ENCODE data around the gene CENPC. TPM values are rescaled to one million over a fixed set of nuclear protein-coding genes. Genes with fewer than 3 reads are reported as not detected.
"Not testable (repeated sequence)": the region's sequence is repeated elsewhere in the genome, so short reads cannot be mapped to it uniquely, and the experiment has no call there.

The CENPC gene
- total RNA-seq, 1 donor from 2014 or later = 26.4 TPM

DNA sequence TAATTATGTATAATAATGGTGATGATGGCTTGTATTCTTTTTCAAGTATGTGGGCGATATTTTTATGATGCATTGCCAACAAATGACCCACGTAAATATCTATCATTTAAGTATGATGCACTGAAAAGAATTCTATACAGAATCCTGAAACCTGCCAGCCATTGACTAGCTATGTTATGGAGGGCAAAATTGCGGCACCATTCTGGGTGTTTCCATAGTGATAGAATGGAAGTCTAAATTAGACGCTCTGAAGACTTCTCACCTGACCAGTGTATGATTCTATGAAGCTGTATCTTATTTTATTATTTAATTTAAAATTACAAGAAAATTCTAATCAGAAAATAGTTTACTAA lies 677 bp upstream of the CENPC start:
- Mint-ChIP-seq H3K4me3 (ENCODE audit: low read depth) (peak overlapping the region; percentile 87), H3K9me3 (ENCODE audit: low read depth) (no peaks in the 10 kb centered on the region), H3K27me3 (no peaks in the 10 kb centered on the region), H3K27ac (no peak overlapping the region), H3K36me3 (ENCODE audit: insufficient read depth) (peaks cover 3% of the 10 kb centered on the region), H3K4me1 (ENCODE audit: low read depth) (peaks cover 9% of the 10 kb centered on the region)
- DNase-seq (ENCODE audit: low spot score, unreplicated experiment) = no peak
- TF ChIP-seq, protein P1, sequence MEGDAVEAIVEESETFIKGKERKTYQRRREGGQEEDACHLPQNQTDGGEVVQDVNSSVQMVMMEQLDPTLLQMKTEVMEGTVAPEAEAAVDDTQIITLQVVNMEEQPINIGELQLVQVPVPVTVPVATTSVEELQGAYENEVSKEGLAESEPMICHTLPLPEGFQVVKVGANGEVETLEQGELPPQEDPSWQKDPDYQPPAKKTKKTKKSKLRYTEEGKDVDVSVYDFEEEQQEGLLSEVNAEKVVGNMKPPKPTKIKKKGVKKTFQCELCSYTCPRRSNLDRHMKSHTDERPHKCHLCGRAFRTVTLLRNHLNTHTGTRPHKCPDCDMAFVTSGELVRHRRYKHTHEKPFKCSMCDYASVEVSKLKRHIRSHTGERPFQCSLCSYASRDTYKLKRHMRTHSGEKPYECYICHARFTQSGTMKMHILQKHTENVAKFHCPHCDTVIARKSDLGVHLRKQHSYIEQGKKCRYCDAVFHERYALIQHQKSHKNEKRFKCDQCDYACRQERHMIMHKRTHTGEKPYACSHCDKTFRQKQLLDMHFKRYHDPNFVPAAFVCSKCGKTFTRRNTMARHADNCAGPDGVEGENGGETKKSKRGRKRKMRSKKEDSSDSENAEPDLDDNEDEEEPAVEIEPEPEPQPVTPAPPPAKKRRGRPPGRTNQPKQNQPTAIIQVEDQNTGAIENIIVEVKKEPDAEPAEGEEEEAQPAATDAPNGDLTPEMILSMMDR (IDR thresholded peaks at IDR 0.05; ENCODE audit: unreplicated experiment) = no peak

DNA sequence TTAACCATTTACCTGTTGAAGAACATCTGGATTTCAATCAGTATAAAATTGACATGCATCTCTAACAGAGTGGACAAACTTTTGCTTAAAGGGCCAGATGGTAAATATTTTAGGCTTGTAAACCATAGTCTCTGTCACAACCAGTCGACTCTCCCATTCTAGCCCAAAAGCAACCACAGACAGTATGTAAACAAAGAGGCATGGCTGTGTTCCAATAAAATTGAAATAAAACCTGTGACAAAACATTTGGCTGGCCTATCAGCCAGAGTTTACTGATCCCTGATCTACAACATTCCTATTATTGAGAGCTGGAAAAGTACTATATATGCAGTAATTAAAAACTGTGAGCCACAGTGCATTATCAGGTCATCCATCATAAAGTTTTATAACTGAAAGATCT lies 3.2 kb downstream of the CENPC start:
- no peak overlapping the region for H3K27ac Mint-ChIP-seq
- peaks cover 7% of the 10 kb centered on the region for H3K36me3 Mint-ChIP-seq (ENCODE audit: insufficient read depth)
- H3K27me3 Mint-ChIP-seq = no peaks in the 10 kb centered on the region
- TF ChIP-seq, protein P1 (IDR thresholded peaks at IDR 0.05; ENCODE audit: unreplicated experiment) = no peak
- peaks cover 9% of the 10 kb centered on the region for H3K4me1 Mint-ChIP-seq (ENCODE audit: low read depth)
- no peak overlapping the region for H3K4me3 Mint-ChIP-seq (ENCODE audit: low read depth)
- no peaks in the 10 kb centered on the region for H3K9me3 Mint-ChIP-seq (ENCODE audit: low read depth)
- DNase-seq (ENCODE audit: low spot score, unreplicated experiment) = no peak

DNA sequence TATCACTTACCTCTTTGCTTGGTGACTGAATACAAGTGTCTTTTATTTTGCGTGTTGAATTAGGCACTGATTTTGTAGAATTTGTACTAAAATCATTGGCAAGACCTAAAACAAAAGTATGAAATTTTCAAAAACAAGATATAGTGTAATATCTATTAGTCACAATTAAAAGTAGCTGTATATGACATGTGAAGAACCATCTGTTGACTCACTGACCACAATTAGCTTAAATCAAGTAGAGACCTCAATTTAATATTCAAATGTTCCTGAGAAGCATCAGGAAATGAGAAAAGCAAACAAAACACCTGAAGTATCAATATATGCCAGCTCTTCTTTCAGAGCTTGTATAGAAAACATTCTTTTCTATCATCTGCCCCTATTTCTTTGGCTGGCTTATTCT lies 5.5 kb downstream of the CENPC start:
- Mint-ChIP-seq H3K27me3 (no peaks in the 10 kb centered on the region), H3K27ac (no peak overlapping the region), H3K36me3 (ENCODE audit: insufficient read depth) (peaks cover 16% of the 10 kb centered on the region), H3K4me3 (ENCODE audit: low read depth) (no peak overlapping the region), H3K4me1 (ENCODE audit: low read depth) (peaks cover 9% of the 10 kb centered on the region), H3K9me3 (ENCODE audit: low read depth) (no peaks in the 10 kb centered on the region)
- DNase-seq (ENCODE audit: low spot score, unreplicated experiment) = no peak
- TF ChIP-seq, protein P1 (IDR thresholded peaks at IDR 0.05; ENCODE audit: unreplicated experiment) = no peak

GRCh38 chr4:67535280-67535840 lies 9.9 kb downstream of the CENPC start:
- no peak for DNase-seq (ENCODE audit: low spot score, unreplicated experiment)
- H3K27me3 Mint-ChIP-seq = no peaks in the 10 kb centered on the region
- H3K9me3 Mint-ChIP-seq (ENCODE audit: low read depth) = peaks cover 5% of the 10 kb centered on the region
- TF ChIP-seq, protein P1 (IDR thresholded peaks at IDR 0.05; ENCODE audit: unreplicated experiment) = no peak
- no peak overlapping the region for H3K27ac Mint-ChIP-seq
- H3K4me3 Mint-ChIP-seq (ENCODE audit: low read depth) = no peak overlapping the region
- H3K36me3 Mint-ChIP-seq (ENCODE audit: insufficient read depth) = peaks cover 43% of the 10 kb centered on the region
- no peaks in the 10 kb centered on the region for H3K4me1 Mint-ChIP-seq (ENCODE audit: low read depth)

DNA sequence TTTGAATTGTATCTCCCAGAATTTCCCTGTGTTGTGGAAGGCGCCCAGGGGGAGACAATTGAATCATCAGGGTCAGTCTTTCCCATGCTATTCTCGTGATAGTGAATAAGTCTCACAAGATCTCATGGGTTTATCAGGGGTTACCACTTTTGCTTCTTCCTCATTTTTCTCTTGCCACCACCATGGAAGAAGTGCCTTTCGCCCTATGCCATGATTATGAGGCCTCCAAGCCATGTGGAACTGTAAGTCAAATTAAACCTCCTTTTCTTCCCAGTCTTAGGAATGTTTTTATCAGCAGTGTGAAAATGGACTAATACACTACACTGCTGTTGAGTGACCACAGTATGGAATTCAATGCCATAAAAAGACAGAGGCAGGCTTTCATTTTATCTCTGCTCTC lies 12.2 kb downstream of the CENPC start:
- no peak overlapping the region for H3K27ac Mint-ChIP-seq
- TF ChIP-seq, protein P1 (IDR thresholded peaks at IDR 0.05; ENCODE audit: unreplicated experiment) = no peak
- peaks cover 45% of the 10 kb centered on the region for H3K36me3 Mint-ChIP-seq (ENCODE audit: insufficient read depth)

DNA sequence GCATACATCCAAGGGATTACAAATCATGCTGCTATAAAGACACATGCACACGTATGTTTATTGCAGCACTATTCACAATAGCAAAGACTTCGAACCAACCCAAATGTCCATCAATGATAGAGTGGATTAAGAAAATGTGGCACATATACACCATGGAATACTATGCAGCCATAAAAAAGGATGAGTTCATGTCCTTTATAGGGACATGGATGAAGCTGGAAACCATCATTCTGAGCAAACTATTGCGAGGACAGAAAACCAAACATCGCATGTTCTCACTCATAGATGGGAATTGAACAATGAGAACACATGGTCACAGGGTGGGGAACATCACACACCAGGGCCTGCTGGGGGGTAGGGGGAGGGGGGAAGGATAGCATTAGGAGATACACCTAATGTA lies 12.9 kb downstream of the CENPC start:
- DNase-seq (ENCODE audit: low spot score, unreplicated experiment); H3K27me3 Mint-ChIP-seq; H3K4me1 Mint-ChIP-seq (ENCODE audit: low read depth); H3K27ac Mint-ChIP-seq; H3K9me3 Mint-ChIP-seq (ENCODE audit: low read depth); H3K4me3 Mint-ChIP-seq (ENCODE audit: low read depth): not testable (repeated sequence)
- peaks cover 45% of the 10 kb centered on the region for H3K36me3 Mint-ChIP-seq (ENCODE audit: insufficient read depth)

More for the DNA sequence above, 12.2 kb downstream of the CENPC start:
- no peak overlapping the region for H3K4me3 Mint-ChIP-seq (ENCODE audit: low read depth)
- peaks cover 5% of the 10 kb centered on the region for H3K9me3 Mint-ChIP-seq (ENCODE audit: low read depth)
- no peaks in the 10 kb centered on the region for H3K27me3 Mint-ChIP-seq
- DNase-seq (ENCODE audit: low spot score, unreplicated experiment) = no peak
- H3K4me1 Mint-ChIP-seq (ENCODE audit: low read depth) = no peaks in the 10 kb centered on the region

All from progenitor cell of endocrine pancreas (in vitro differentiated cells).